Activated CD4-positive, alpha-beta T cell treated with anti-CD3 and anti-CD28 coated beads, Interleukin-2, amount 50 U/mL, for 16 hours (primary cell): ENCODE measurements around the gene ZC3H12C.

Experiments used
- DNase-seq: peaks from one replicate; pipeline ENCODE4 v3.0.0-alpha.2; 2020

Gene ZC3H12C

DNA sequence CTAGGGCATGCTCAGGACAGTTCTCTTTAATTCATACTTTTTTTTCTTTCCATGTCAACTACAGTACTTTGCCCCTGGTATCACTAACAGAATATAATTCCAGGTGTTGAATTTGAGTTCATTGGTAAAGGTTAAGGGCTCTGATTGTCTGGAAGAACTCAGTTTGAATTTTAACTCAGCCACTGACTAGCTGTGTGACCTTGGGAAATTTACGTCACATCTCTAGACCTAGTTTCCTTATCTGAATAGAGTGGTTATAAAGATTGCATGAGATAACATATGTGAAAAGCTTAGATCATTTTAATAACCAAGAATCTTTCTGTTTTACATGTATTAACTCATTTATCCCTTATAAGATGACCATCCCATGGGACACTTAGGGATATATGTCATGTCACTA, 15.8 kb upstream of the ZC3H12C start:
- peak; percentile 40 for DNase-seq

GRCh38 chr11:110077831-110078325, 15.3 kb upstream of the ZC3H12C start:
- peak; percentile 92 for DNase-seq

DNA sequence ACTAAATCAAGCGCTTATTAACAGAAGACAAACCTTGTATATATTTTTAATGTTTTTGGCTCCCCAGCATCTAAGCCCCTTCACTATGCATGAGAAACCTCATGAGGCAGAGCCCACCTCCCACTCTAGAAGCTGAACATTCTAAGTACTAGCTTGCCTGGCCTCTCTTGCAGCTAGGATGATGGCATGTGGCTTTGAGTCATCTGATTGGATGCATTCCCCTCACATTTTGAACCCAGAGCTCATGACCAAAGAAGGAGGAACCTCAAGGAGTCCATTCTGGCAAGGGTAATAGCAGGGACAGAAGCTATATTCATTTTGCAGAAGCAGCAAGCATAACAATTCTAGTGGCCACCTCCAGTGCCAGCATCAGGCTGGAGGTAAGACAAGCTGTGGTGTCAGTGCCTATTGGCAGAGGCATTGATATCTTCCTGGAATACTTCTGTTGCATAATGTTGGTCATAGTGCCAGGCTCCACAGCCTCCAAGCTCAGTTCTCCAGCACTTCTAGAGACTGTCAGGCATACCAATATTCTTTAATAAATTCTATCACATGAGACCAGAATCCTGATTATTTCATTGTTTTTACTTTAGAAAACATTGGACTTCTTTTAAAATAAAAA, 14.2 kb upstream of the ZC3H12C start:
- DNase-seq: no peak

DNA sequence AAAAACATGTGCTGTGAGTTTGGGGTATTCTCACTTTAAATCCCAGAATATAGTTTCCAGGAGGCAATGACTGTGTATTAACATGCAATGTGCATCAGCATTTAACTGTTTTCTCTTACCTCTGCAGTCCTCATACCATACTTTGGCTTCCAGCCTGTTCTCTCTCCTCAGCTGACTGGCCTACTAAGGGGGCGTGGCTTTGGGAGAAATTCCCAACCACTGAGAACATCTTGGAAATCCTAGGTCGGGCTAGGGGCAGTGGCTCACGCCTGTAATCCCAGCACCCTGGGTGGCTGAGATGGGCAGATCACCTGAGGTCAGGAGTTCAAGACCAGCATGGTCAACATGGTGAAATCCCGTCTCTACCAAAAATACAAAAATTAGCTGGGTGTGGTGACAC, 13.5 kb upstream of the ZC3H12C start:
- no peak for DNase-seq

DNA sequence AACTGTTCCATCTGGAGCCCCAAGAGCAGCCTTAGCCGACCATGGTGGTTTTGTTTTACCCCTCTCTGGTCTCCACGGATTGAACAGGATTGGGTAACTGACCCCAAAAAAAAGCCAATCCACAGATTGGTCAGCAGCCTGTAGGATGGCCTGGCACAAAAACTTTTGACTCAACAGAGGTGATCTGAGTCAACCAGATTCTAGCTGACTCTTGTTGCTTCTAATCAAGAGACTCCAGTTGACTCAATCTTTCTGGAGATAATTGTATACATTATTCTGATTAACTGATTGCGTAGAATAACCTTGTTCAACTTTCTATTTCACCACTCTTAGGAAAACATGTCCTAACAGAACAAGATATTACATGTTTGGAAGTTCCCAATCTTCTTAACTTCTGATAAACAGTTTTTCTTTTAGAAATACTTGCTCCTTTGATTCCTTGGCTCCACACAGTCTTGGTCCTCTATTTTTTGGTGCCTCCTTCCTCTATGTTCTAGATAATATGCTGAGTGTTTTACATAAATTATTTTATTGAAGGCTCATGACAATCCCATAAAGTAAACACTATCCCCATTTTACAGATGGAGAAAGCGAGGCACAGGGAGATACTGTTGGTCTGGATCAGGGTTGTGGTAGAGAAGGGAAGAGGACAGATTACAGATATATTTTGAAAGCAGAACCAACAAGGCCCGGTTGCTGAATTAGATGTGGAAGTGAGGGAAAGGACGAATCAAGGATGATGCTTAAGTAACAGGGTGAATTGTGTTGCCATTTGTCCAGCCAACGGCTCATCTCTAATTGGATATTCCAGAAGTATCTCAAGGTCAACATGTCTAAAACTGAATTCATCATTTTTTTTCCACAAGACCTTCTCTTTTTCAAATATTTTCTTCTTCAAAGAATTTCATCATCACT, 11.5 kb upstream of the ZC3H12C start:
- DNase-seq: peak; percentile 73

DNA sequence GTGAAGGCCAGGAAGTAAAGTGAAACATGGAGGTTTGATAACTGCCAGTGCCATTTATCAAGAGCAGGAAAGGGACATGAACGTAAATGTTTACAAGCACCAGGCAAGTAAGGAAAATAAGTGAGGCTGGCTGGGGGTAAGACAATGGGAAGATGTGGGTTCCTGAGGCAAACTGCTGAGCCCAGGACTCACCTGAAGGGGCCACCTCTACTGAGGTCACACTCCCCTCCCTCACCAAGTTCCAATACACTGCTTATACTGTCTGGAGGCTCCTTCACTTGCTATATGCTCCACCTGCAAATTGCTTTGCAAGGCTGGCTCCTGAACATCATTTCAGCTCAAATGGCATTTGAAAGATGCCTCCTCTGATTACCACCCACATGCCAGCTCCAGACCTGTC, 10.3 kb upstream of the ZC3H12C start:
- DNase-seq: no peak

DNA sequence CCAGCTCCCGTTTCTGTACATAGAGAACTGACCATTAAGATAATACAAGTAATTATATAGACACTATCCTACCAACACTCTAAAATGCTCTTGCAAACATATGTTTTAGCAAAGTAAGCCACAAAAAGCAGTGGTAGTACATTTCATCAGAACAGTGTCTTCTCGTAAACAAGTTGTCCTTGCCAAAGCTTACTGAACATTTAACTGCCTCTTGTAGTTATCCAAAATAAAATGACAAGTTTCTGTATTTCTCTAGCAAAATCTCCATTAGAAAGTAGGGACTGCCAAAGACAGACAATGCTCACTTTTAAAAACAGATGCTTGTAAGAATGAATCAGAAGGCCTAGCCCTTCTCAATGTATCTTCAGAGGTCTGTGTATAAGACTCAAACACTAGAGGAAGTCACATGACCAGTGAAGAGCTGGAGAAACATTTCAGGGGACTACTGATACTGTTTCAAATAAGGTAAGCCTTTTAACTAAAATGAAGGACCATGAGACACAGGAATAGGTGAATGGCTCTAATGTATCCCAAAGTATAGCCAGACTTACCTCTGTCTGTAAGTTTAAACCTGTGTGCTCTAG, 7.8 kb upstream of the ZC3H12C start:
- no peak for DNase-seq

GRCh38 chr11:110086892-110087309, 6.3 kb upstream of the ZC3H12C start:
- no peak for DNase-seq

GRCh38 chr11:110087812-110088534, 5.2 kb upstream of the ZC3H12C start:
- no peak for DNase-seq

GRCh38 chr11:110088535-110089344, 4.5 kb upstream of the ZC3H12C start:
- DNase-seq: no peak

GRCh38 chr11:110089617-110090282, 3.4 kb upstream of the ZC3H12C start:
- no peak for DNase-seq

DNA sequence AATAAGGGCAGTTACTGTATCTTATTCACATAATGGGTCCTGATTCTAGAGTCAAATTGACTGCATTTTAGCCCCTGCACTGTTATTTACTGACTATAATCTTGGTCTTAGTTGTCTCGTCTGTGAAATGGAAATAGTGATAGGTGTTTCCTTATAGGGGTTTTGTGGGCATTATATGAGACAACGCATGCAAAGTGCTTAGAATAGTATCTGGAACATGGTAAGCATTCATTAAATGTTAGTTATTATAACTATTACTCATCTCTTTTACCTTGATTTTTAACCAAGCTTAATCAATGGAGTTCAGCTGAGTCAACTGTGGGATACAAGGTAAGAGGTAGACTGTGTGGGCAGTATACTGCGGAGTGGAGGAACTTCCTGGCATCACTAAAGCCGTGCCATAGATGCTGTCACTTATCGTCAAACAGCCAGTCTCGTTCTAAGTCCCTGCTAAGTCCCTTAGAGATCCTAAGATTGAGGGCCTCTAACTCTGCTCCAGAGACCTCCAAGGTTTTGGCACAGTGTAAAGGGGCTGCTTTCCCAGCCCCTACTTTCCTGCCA, 2.6 kb upstream of the ZC3H12C start:
- no peak for DNase-seq

DNA sequence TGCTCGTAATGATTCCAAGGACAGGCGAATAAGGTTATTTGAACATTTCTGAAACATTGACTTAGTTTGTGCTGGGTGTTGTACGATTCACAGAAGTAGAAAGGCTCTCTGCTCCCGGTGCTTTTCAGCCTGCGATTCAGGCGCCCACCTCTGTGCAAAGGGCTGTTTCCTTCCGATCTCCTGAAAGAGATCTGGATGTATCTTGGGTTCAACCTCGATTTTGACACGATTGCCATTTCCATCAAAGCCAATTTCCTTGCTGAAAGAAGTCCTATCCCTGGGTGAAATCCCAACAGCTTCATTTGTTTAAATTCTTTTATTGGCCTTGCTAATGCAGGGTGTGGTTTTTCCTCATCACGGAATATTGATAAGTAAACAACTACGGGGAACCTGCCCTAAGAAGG, 1.1 kb upstream of the ZC3H12C start:
- no peak for DNase-seq

- no peak for DNase-seq
Observed at GRCh38 chr11:110093407-110094297, 460 bp downstream of the ZC3H12C start.

GRCh38 chr11:110094298-110095285, 1.4 kb downstream of the ZC3H12C start:
- DNase-seq: no peak

DNA sequence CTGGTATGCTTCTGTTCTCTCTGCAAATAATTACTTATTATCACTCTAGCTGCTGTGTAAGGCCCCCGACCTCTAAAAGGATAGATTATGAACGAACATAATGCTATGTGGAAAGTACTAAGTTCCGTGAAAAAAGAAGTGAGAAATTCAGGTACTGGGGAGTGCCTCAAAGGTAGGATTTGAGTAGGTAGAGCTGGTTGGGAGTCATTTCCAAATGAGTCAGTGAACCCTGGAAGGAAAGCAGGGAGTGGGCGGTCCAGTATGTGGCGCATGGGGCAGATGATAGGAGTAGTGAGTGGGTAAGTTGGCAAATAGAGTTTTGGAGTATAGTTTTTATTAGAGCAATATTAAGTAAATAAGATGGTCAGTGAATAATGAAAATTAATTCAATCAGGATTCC, 2.4 kb downstream of the ZC3H12C start:
- DNase-seq: no peak

DNA sequence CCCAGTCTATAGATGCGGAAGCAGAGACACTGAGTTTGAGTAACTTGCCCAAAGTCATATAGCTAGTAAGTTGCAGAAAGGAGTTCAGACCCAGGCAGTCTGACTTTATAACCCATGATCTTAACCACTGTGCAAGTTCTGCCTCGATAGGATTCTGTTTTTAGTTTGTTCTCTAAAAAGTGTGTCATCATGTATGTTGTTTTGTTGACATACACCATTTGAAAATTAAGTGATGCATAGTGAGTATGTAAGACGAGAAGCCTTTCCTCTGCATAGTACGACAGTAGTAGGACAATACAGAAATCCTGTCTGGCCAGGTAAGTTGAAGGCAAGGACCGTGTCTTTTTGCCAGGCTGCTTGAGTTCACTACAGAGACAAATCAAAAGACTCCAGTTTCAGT, 3.3 kb downstream of the ZC3H12C start:
- DNase-seq: no peak

DNA sequence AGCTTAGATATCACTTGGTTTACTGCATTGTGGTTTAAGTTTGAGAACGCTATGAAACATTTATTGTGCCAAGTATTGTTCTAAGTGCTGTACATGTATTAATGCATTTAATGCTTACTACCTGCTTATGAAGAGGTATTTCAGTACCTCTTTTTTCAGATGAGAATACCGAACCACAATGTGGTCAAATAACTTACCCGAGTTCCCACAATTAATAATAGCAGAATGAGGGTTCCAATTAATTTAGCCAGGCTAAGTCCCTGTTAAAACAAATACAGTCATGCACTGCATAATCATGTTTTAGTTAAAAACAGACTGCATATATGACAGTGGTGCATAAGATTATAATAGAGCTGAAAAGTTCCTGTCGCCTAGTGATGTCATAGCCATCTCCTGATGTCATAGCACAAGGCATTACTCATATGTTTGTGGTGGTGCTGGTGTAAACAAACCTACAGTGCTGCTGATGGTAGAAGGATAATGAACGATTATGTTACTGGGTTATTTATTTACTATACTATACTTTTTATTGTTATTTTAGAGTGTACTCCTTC, 4.3 kb downstream of the ZC3H12C start:
- DNase-seq: no peak

- no peak for DNase-seq
Observed at GRCh38 chr11:110098645-110099044, 5.5 kb downstream of the ZC3H12C start.
